ENCODE data around the gene BICRA.

GRCh38 chr19:47680858-47681332 lies 72.0 kb downstream of the BICRA start:
- TF ChIP-seq POLR2A (IDR thresholded peaks at IDR 0.05) (no peak), CTCF (IDR thresholded peaks at IDR 0.05) (no peak)

All from testis (tissue), 2 donors.